Measurements from ENCODE around the gene METTL22. TPM values are rescaled to one million over a fixed set of nuclear protein-coding genes. Genes with fewer than 3 reads are reported as not detected.

METTL22 gene
- polyA plus RNA-seq, 1 donor from 2014 or later = 51.3 TPM

DNA sequence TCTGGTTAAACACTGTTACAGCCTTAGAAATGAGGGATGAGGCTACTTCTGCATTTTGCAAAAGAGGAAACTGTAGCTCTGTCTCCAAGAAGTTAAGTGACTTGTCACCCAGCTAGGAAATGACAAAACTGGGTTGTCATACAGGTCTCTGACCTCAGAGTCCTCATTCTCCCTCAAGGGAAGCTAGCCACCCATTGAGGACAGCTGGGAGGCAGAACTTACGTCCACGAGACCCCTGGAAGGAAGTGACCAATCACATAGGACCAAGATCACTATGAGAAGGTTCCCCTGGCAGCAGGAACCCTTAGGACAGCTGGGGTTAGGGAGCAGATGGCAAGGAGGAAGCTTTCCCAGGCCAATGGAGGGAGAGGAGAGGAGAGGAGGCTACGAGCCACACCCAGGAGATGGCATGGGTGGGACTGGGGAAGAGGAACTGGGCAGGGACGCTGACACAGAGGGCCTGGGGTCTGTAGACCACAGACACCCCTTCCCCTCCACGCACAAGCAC is 11.2 kb downstream of the METTL22 start:
- Histone ChIP-seq H3K9ac (ENCODE audit: low read length) (no peak overlapping the region), H3K36me3 (ENCODE audit: insufficient read depth, low read length) (no peaks in the 10 kb centered on the region), H3K4me3 (ENCODE audit: low read length) (no peak overlapping the region)

DNA sequence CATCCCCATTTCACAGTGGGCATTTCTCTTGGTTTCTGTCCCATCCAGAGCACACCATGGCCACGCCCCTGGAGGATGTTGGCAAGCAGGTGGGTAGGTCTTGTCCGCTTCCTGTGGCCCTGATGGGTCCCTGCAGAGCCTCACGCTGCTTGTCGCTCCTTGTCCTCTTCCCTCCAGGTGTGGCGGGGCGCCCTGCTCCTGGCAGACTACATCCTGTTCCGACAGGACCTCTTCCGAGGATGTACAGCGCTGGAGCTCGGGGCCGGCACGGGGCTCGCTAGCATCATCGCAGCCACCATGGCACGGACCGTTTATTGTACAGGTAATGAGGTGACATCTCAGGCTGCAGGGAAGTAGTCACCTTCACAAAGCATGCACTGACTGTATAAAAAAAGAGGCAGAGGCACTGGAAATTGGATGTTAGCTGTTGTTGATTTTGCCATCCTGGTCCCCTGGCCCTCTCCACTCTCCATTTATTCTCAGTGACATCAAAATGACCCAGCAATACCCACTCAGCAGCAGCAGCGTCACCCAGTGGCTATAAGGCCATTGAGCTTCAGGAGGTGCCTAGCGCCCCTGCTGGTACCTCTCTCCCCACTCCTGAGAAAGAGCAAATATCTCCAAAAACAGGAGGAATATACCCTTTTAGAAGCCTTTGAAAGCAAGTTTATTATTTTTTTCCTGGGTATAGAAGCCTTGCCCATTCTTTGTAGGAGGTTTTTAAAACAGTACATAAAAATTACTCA is 13.7 kb downstream of the METTL22 start:
- no peaks in the 10 kb centered on the region for H3K9me3 ChIP-seq (ENCODE audit: low read length)
- no peaks in the 10 kb centered on the region for H3K36me3 ChIP-seq (ENCODE audit: insufficient read depth, low read length)
- H3K4me2 ChIP-seq (ENCODE audit: low read length) = no peak overlapping the region
- no peak overlapping the region for H3K27ac ChIP-seq (ENCODE audit: low read length)
- no peak overlapping the region for H3K9ac ChIP-seq (ENCODE audit: low read length)
- no peaks in the 10 kb centered on the region for H4K20me1 ChIP-seq (ENCODE audit: insufficient read depth)
- no peaks in the 10 kb centered on the region for H3K27me3 ChIP-seq (ENCODE audit: insufficient read depth, low read depth, low read length)
- no peaks in the 10 kb centered on the region for H3K9me2 ChIP-seq (ENCODE audit: insufficient read depth, low read length)
- H2AFZ ChIP-seq (ENCODE audit: low read depth, low read length) = no peak overlapping the region
- H3K79me2 ChIP-seq (replicated peaks; ENCODE audit: insufficient read depth, low read length) = no peaks in the 10 kb centered on the region
- H3K4me3 ChIP-seq (ENCODE audit: low read length) = no peak overlapping the region
- H3F3A ChIP-seq (ENCODE audit: insufficient read depth, low read length, poor library complexity, severe bottlenecking) = no peaks in the 10 kb centered on the region
- TF ChIP-seq POLR2AphosphoS5 (IDR thresholded peaks at IDR 0.05) (no peak), TAF1 (IDR thresholded peaks at IDR 0.05; ENCODE audit: low read depth) (no peak), REST (IDR thresholded peaks at IDR 0.05; ENCODE audit: borderline replicate concordance) (no peak), RAD21 (conservative IDR thresholded peaks at IDR 0.05) (peak; percentile 44), MXI1 (conservative IDR thresholded peaks at IDR 0.05; ENCODE audit: poor library complexity, severe bottlenecking) (no peak), SMC3 (conservative IDR thresholded peaks at IDR 0.05; ENCODE audit: poor library complexity) (peak; percentile 51), EP300 (conservative IDR thresholded peaks at IDR 0.05; ENCODE audit: poor library complexity, severe bottlenecking) (no peak)

More for the DNA sequence above, 11.2 kb downstream of the METTL22 start:
- TF ChIP-seq EP300 (conservative IDR thresholded peaks at IDR 0.05; ENCODE audit: poor library complexity, severe bottlenecking) (no peak), POLR2AphosphoS5 (IDR thresholded peaks at IDR 0.05) (no peak), RAD21 (conservative IDR thresholded peaks at IDR 0.05) (no peak), TAF1 (IDR thresholded peaks at IDR 0.05; ENCODE audit: low read depth) (no peak), SMC3 (conservative IDR thresholded peaks at IDR 0.05; ENCODE audit: poor library complexity) (no peak), REST (IDR thresholded peaks at IDR 0.05; ENCODE audit: borderline replicate concordance) (no peak), EZH2 (IDR thresholded peaks at IDR 0.05; ENCODE audit: borderline replicate concordance, insufficient read depth, low read length, poor library complexity, severe bottlenecking) (no peak), MXI1 (conservative IDR thresholded peaks at IDR 0.05; ENCODE audit: poor library complexity, severe bottlenecking) (no peak)
- TF ChIP-seq, protein P1, sequence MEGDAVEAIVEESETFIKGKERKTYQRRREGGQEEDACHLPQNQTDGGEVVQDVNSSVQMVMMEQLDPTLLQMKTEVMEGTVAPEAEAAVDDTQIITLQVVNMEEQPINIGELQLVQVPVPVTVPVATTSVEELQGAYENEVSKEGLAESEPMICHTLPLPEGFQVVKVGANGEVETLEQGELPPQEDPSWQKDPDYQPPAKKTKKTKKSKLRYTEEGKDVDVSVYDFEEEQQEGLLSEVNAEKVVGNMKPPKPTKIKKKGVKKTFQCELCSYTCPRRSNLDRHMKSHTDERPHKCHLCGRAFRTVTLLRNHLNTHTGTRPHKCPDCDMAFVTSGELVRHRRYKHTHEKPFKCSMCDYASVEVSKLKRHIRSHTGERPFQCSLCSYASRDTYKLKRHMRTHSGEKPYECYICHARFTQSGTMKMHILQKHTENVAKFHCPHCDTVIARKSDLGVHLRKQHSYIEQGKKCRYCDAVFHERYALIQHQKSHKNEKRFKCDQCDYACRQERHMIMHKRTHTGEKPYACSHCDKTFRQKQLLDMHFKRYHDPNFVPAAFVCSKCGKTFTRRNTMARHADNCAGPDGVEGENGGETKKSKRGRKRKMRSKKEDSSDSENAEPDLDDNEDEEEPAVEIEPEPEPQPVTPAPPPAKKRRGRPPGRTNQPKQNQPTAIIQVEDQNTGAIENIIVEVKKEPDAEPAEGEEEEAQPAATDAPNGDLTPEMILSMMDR (IDR thresholded peaks at IDR 0.05; ENCODE audit: poor library complexity, severe bottlenecking) = no peak
- no peak overlapping the region for H3K4me2 ChIP-seq (ENCODE audit: low read length)
- H3F3A ChIP-seq (ENCODE audit: insufficient read depth, low read length, poor library complexity, severe bottlenecking) = no peaks in the 10 kb centered on the region
- H3K9me2 ChIP-seq (ENCODE audit: insufficient read depth, low read length) = no peaks in the 10 kb centered on the region
- H3K9me3 ChIP-seq (ENCODE audit: low read length) = no peaks in the 10 kb centered on the region
- H4K20me1 ChIP-seq (ENCODE audit: insufficient read depth) = no peaks in the 10 kb centered on the region
- H3K27ac ChIP-seq (ENCODE audit: low read length) = no peak overlapping the region
- H3K27me3 ChIP-seq (ENCODE audit: insufficient read depth, low read depth, low read length) = no peaks in the 10 kb centered on the region
- no peaks in the 10 kb centered on the region for H3K79me2 ChIP-seq (replicated peaks; ENCODE audit: insufficient read depth, low read length)
- H2AFZ ChIP-seq (ENCODE audit: low read depth, low read length) = no peak overlapping the region
